Calu3 (cell line): Measurements from ENCODE around the gene TENT5C. TPM values are rescaled to one million over a fixed set of nuclear protein-coding genes. Genes with fewer than 3 reads are reported as not detected.

Experiments
- BruUV-seq: library from RNA; stranded (reverse); fragments of 400-500 nt; replicated peaks from 2 replicates; lab custom pipeline; 2021; lab: Mats Ljungman, UMichigan
- CTCF ChIA-PET: fragments of 300-600 bp; sonication (Branson Sonifier 250); formaldehyde crosslinking; loops from one replicate; lab custom pipeline; 2022; ENCODE audit warnings: antibody characterized with exemption; lab: Charles Lee
- DNase-seq: peaks from one replicate; pipeline ENCODE4 v3.0.0; 2022
- H3K27ac Mint-ChIP-seq: one replicate; pipeline ENCODE4 v1.8.0; 2022; ENCODE audit warnings: mixed read lengths; ENCODE audit not compliant: unreplicated experiment
- H3K27me3 Mint-ChIP-seq: one replicate; pipeline ENCODE4 v1.8.0; 2022; ENCODE audit warnings: mixed read lengths; ENCODE audit not compliant: unreplicated experiment
- H3K36me3 Mint-ChIP-seq: one replicate; pipeline ENCODE4 v1.8.0; 2022; ENCODE audit warnings: mild to moderate bottlenecking, moderate library complexity, mixed read lengths; ENCODE audit not compliant: insufficient read depth, unreplicated experiment
- H3K4me1 Mint-ChIP-seq: one replicate; pipeline ENCODE4 v1.8.0; 2022; ENCODE audit warnings: mild to moderate bottlenecking, low read depth, mixed read lengths; ENCODE audit not compliant: unreplicated experiment
- H3K4me3 Mint-ChIP-seq: one replicate; pipeline ENCODE4 v1.8.0; 2022; ENCODE audit warnings: mild to moderate bottlenecking, low read depth, moderate library complexity, mixed read lengths; ENCODE audit not compliant: unreplicated experiment
- H3K9me3 Mint-ChIP-seq: one replicate; pipeline ENCODE4 v1.8.0; 2022; ENCODE audit warnings: low read depth, mixed read lengths; ENCODE audit not compliant: unreplicated experiment
- intact Hi-C: fragments of 100-400 bp; cut with micrococcal nuclease; formaldehyde crosslinking; loops from one replicate; pipeline ENCODE4 v1.10.0; 2022; ENCODE audit not compliant: unreplicated experiment
- total RNA-seq: library from RNA; stranded (reverse); gene quantifications from 2 replicates; pipeline ENCODE4 v1.2.3, GENCODE V29; 2022
- TF ChIP-seq, protein P1 (sequence below): fragments of 200-600 bp; IDR thresholded peaks from one replicate; pipeline ENCODE4 v1.8.0; 2022; ENCODE audit warnings: antibody characterized with exemption; ENCODE audit not compliant: unreplicated experiment

TENT5C gene
- total RNA-seq, 1 experiment from 2014 or later: 0.28 TPM

DNA sequence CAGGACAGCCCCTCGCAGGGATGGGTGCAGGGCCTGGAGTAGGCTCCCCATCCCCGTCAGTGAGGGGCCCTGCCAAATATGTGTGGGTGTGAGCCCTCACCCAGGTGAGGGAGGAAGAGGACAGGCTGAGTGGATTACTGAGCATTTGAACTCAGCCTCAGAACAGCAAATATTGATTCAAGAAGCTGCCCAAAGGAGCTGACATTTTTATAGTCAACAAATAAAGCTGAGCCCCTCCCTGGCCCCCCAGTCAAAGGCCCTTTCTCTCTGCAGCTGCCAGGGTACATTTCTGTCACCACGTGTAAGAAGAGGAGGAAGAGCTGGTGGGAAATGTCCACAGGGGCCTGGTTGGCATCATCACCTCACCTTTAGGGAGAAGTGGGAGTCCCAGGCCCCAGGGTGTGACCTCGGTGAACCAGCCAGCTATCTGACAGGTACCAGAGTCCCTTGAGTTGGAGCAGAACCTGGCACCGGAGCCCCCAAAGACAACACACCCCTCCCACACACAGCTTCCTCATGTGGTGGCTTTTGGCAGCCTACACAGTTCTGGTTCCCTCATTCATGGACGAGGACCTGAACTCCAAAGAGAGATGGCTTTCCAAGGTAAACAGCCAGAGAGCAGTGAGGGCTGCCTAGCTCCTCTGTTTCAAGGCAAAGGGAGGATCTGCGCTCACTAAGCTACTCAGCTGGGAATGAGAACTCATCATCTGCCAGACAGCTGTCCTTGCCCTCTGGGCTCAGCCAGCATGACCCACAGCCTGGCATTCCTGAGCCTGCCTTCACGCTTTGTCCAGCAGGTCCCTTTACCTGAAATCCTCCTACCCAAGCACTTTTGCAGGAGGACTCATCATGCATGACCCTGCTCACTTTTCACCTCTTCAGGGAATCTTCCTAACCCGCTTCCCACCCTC is 43.0 kb upstream of the TENT5C start:
- Mint-ChIP-seq H3K27me3 (peaks cover 13% of the 10 kb centered on the region), H3K4me3 (no peak overlapping the region), H3K9me3 (no peaks in the 10 kb centered on the region), H3K36me3 (no peaks in the 10 kb centered on the region), H3K27ac (no peak overlapping the region), H3K4me1 (peaks cover 8% of the 10 kb centered on the region)
- TF ChIP-seq, protein P1, sequence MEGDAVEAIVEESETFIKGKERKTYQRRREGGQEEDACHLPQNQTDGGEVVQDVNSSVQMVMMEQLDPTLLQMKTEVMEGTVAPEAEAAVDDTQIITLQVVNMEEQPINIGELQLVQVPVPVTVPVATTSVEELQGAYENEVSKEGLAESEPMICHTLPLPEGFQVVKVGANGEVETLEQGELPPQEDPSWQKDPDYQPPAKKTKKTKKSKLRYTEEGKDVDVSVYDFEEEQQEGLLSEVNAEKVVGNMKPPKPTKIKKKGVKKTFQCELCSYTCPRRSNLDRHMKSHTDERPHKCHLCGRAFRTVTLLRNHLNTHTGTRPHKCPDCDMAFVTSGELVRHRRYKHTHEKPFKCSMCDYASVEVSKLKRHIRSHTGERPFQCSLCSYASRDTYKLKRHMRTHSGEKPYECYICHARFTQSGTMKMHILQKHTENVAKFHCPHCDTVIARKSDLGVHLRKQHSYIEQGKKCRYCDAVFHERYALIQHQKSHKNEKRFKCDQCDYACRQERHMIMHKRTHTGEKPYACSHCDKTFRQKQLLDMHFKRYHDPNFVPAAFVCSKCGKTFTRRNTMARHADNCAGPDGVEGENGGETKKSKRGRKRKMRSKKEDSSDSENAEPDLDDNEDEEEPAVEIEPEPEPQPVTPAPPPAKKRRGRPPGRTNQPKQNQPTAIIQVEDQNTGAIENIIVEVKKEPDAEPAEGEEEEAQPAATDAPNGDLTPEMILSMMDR: no peak
- no TSS peak for BruUV-seq
- CTCF ChIA-PET: no interaction called here
- intact Hi-C loops: no loop called here
- no peak for DNase-seq

- Mint-ChIP-seq H3K4me1 (peaks cover 8% of the 10 kb centered on the region), H3K27ac (no peak overlapping the region), H3K9me3 (no peaks in the 10 kb centered on the region), H3K4me3 (no peak overlapping the region), H3K27me3 (peaks cover 7% of the 10 kb centered on the region), H3K36me3 (no peaks in the 10 kb centered on the region)
- no TSS peak for BruUV-seq
- TF ChIP-seq, protein P1: no peak
- DNase-seq: no peak
- intact Hi-C loops: no loop called here
- CTCF ChIA-PET: no interaction called here
Measured at GRCh38 chr1:117563492-117563875, 42.4 kb upstream of the TENT5C start.

DNA sequence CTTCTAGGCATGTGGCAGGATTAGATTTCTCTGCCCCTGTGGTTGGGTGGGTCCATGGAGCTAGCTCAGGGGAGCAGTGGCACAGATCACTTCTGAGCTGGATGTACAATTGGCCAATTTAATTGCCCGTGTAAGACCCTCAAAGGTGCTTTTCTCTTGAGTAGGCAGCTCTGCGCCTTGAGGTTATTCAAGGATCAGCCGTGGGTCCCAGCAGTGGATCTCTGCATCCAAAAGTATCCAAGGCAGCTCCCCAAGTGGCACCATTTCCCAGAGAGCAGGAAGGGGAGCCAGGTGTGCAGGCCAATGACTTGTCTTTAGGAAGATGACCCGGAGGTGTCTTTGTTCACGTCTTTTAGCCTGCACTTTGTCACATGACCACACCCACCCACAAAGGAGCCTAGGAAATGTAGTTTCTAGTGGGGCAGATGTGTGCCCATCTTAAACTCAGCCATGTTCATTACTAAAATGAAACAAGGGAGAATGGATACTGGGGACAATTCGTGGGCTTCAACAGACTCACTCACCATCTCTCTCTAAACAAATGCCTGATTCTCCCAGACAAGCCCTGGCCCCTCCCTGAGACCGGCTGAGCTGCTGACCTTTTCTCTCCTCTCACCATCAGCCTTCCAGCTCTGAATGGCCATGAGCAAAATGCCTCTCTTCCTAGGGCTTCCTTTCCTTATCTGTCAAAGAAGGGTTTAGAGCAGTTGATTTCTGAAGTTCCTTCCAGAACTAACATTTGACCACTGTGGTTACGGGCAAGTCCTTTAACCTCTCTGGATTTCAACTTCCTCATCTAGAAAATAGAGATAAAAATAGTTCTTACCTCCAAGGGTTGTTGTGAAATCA is 41.4 kb upstream of the TENT5C start:
- CTCF ChIA-PET: no interaction called here
- intact Hi-C loops: no loop called here
- Mint-ChIP-seq H3K4me1 (peaks cover 8% of the 10 kb centered on the region), H3K9me3 (no peaks in the 10 kb centered on the region), H3K4me3 (no peak overlapping the region), H3K27ac (no peak overlapping the region), H3K36me3 (no peaks in the 10 kb centered on the region), H3K27me3 (peaks cover 7% of the 10 kb centered on the region)
- no TSS peak for BruUV-seq
- TF ChIP-seq, protein P1: no peak
- DNase-seq: no peak

DNA sequence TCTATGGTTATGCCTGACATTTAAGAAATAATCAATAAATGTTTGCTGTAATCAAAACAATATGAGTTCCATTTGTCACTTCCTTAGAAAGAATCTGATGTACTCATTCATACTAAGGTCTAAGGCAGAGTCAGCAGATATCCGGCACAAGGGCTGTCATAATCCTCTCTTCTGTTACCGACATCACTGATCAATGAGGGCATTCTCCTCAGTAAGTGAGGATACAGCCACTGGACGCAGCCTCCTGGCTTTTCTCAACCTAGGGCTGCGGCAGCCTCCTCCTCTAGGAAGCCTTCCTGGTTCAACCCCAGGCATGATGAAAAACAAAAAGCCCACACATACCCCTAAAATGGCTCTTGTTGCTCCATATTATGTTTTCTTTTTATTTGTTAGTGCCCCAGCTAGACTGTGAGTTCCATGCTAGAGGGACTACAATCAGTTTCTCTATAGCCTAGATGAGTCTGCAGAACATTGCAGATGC is 40.7 kb upstream of the TENT5C start:
- no peaks in the 10 kb centered on the region for H3K9me3 Mint-ChIP-seq
- peaks cover 1% of the 10 kb centered on the region for H3K27me3 Mint-ChIP-seq
- no peak overlapping the region for H3K27ac Mint-ChIP-seq
- TF ChIP-seq, protein P1: no peak
- H3K36me3 Mint-ChIP-seq: no peaks in the 10 kb centered on the region
- CTCF ChIA-PET: no interaction called here
- no peak overlapping the region for H3K4me3 Mint-ChIP-seq
- BruUV-seq: no TSS peak
- intact Hi-C loops: no loop called here
- no peak for DNase-seq
- H3K4me1 Mint-ChIP-seq: peaks cover 8% of the 10 kb centered on the region
